Endothelial cell (in vitro differentiated cells): ENCODE data around the gene CD180. TPM values are rescaled to one million over a fixed set of nuclear protein-coding genes. Genes with fewer than 3 reads are reported as not detected.

Experiments used
- DNase-seq: peaks from one replicate; pipeline ENCODE4 v3.0.0; 2021; ENCODE audit warnings: low spot score
- H3K27ac Mint-ChIP-seq: one replicate; pipeline ENCODE4 v1.8.0; 2021; ENCODE audit warnings: mixed read lengths, inconsistent platforms; ENCODE audit not compliant: unreplicated experiment
- H3K27me3 Mint-ChIP-seq: one replicate; pipeline ENCODE4 v1.8.0; 2021; ENCODE audit warnings: mild to moderate bottlenecking, moderate library complexity, mixed read lengths, inconsistent platforms; ENCODE audit not compliant: unreplicated experiment
- H3K36me3 Mint-ChIP-seq: one replicate; pipeline ENCODE4 v1.8.0; 2021; ENCODE audit warnings: mild to moderate bottlenecking, low read depth, mixed read lengths, inconsistent platforms; ENCODE audit not compliant: unreplicated experiment
- H3K4me1 Mint-ChIP-seq: one replicate; pipeline ENCODE4 v1.8.0; 2021; ENCODE audit warnings: mild to moderate bottlenecking, mixed read lengths, inconsistent platforms; ENCODE audit not compliant: unreplicated experiment
- H3K4me3 Mint-ChIP-seq: one replicate; pipeline ENCODE4 v1.8.0; 2021; ENCODE audit warnings: mild to moderate bottlenecking, mixed read lengths, inconsistent platforms; ENCODE audit not compliant: unreplicated experiment
- H3K9me3 Mint-ChIP-seq: one replicate; pipeline ENCODE4 v1.8.0; 2021; ENCODE audit warnings: mixed read lengths, inconsistent platforms; ENCODE audit not compliant: unreplicated experiment
- CTCF ChIP-seq: fragments of 200-600 bp; sonication (generic); IDR thresholded peaks from one replicate; pipeline ENCODE4 v1.5.0; 2021; ENCODE audit warnings: antibody characterized with exemption; ENCODE audit not compliant: unreplicated experiment
- total RNA-seq: library from RNA; stranded (reverse); fragmentation: NEBNext Ultra II Directional; extraction: Animal tissue kit (Norgen Biotek cat#: 25700); gene quantifications from one replicate; pipeline ENCODE4 v1.2.1, GENCODE V29; 2021; ENCODE audit not compliant: unreplicated experiment

Gene CD180
- total RNA-seq, 1 donor from 2014 or later, result not detected

- no peak for DNase-seq
- H3K27ac Mint-ChIP-seq, result no peak overlapping the region
Observed at GRCh38 chr5:67235399-67236110, 39.0 kb upstream of the CD180 start.

GRCh38 chr5:67234671-67235176 lies 38.1 kb upstream of the CD180 start:
- Mint-ChIP-seq H3K4me3 (no peak overlapping the region), H3K27me3 (peaks cover 2% of the 10 kb centered on the region), H3K27ac (no peak overlapping the region), H3K9me3 (no peaks in the 10 kb centered on the region), H3K36me3 (no peaks in the 10 kb centered on the region), H3K4me1 (no peaks in the 10 kb centered on the region)
- DNase-seq, result no peak
- TF ChIP-seq CTCF, result no peak

More at GRCh38 chr5:67235399-67236110, 39.0 kb upstream of the CD180 start:
- peaks cover 2% of the 10 kb centered on the region for H3K27me3 Mint-ChIP-seq
- H3K4me3 Mint-ChIP-seq, result no peak overlapping the region
- no peaks in the 10 kb centered on the region for H3K9me3 Mint-ChIP-seq
- H3K4me1 Mint-ChIP-seq, result no peaks in the 10 kb centered on the region
- no peak for TF ChIP-seq CTCF
- no peaks in the 10 kb centered on the region for H3K36me3 Mint-ChIP-seq

GRCh38 chr5:67233075-67233474 lies 36.5 kb upstream of the CD180 start:
- no peak for DNase-seq
- Mint-ChIP-seq H3K36me3 (no peaks in the 10 kb centered on the region), H3K4me3 (no peak overlapping the region), H3K4me1 (no peaks in the 10 kb centered on the region), H3K9me3 (no peaks in the 10 kb centered on the region), H3K27me3 (peaks cover 2% of the 10 kb centered on the region), H3K27ac (no peak overlapping the region)
- TF ChIP-seq CTCF, result no peak

GRCh38 chr5:67223211-67223610 lies 26.6 kb upstream of the CD180 start:
- no peak for TF ChIP-seq CTCF
- Mint-ChIP-seq H3K4me3 (no peak overlapping the region), H3K36me3 (no peaks in the 10 kb centered on the region), H3K4me1 (no peaks in the 10 kb centered on the region), H3K27ac (no peak overlapping the region), H3K27me3 (peaks cover 5% of the 10 kb centered on the region), H3K9me3 (no peaks in the 10 kb centered on the region)
- DNase-seq, result no peak

GRCh38 chr5:67222243-67223025 lies 25.8 kb upstream of the CD180 start:
- no peak for TF ChIP-seq CTCF
- no peak for DNase-seq
- Mint-ChIP-seq H3K4me1 (no peaks in the 10 kb centered on the region), H3K9me3 (no peaks in the 10 kb centered on the region), H3K36me3 (no peaks in the 10 kb centered on the region), H3K4me3 (no peak overlapping the region), H3K27me3 (peaks cover 5% of the 10 kb centered on the region), H3K27ac (no peak overlapping the region)
